HepG2 (cell line): Measurements from ENCODE around the gene LIPT1. TPM values are rescaled to one million over a fixed set of nuclear protein-coding genes. Genes with fewer than 3 reads are reported as not detected.

Source experiments
- GFI1 ChIP-seq: sonication (generic); formaldehyde crosslinking; IDR thresholded peaks from 2 replicates; pipeline ENCODE4 v1.5.0; 2020; ENCODE audit warnings: missing genetic modification reagents, mild to moderate bottlenecking, borderline replicate concordance
- HCFC1 ChIP-seq: fragments of 150-350 bp; IDR thresholded peaks from 2 replicates; pipeline ENCODE4 v1.6.1; 2014; ENCODE audit warnings: low read depth, low read length
- HOXA3 ChIP-seq: sonication (generic); formaldehyde crosslinking; IDR thresholded peaks from 2 replicates; pipeline ENCODE4 v1.5.0; 2020; ENCODE audit warnings: missing genetic modification reagents
- IKZF4 ChIP-seq: sonication (generic); formaldehyde crosslinking; IDR thresholded peaks from 2 replicates; pipeline ENCODE4 v1.5.1; 2020; ENCODE audit warnings: borderline replicate concordance, mild to moderate bottlenecking, low read depth, missing genetic modification reagents; ENCODE audit errors: not compliant biosample characterization
- PTBP1 ChIP-seq: fragments of 200-400 bp; formaldehyde crosslinking; IDR thresholded peaks from 2 replicates; pipeline ENCODE4 v1.6.1; 2018; ENCODE audit warnings: low read length, low read depth; ENCODE audit not compliant: poor library complexity, severe bottlenecking
- RAD21 ChIP-seq: fragments of 450-650 bp; formaldehyde crosslinking; IDR thresholded peaks from 2 replicates; pipeline ENCODE4 v1.5.0; 2020; ENCODE audit warnings: mild to moderate bottlenecking
- SMAD9 ChIP-seq: sonication (generic); formaldehyde crosslinking; IDR thresholded peaks from 2 replicates; pipeline ENCODE4 v1.5.1; 2020; ENCODE audit warnings: mild to moderate bottlenecking, missing genetic modification reagents
- TEAD2 ChIP-seq: sonication (generic); formaldehyde crosslinking; IDR thresholded peaks from 2 replicates; pipeline ENCODE4 v1.9.0; 2021; ENCODE audit warnings: missing genetic modification reagents
- ZNF282 ChIP-seq: fragments of 450-650 bp; IDR thresholded peaks from 2 replicates; pipeline ENCODE4 v1.6.1; 2018; ENCODE audit not compliant: partially characterized antibody
- ZNF30 ChIP-seq: sonication (generic); formaldehyde crosslinking; IDR thresholded peaks from 2 replicates; pipeline ENCODE4 v1.5.0; 2020; ENCODE audit warnings: mild to moderate bottlenecking, missing genetic modification reagents
- ZNF326 ChIP-seq: sonication (generic); formaldehyde crosslinking; IDR thresholded peaks from 2 replicates; pipeline ENCODE4 v1.4.0; 2020; ENCODE audit warnings: missing genetic modification reagents, borderline replicate concordance
- ZNF614 ChIP-seq: IDR thresholded peaks from 2 replicates; pipeline ENCODE4 v1.6.1; 2018; ENCODE audit warnings: missing biosample characterization, missing genetic modification reagents, inconsistent platforms, borderline replicate concordance
- polyA plus RNA-seq, 8 experiments: library from polyadenylated mRNA; depleted of rRNA in 3 of 8; stranded (reverse) in 7 of 8; unstranded in 1 of 8; fragments of >200 nt; fragmentation: Illumina TruSeq in 4 of 8; extraction: Trizol in 4 of 8; gene quantifications; 2 replicates each; pipeline versions ENCODE4 v1.2.1 to v1.2.3, GENCODE V29; 2011 to 2016; ENCODE audit warnings: low read depth in 4 of 8, missing spikeins in 1 of 8, mixed read lengths in 1 of 8; ENCODE audit not compliant: insufficient read depth in 1 of 8
- total RNA-seq, 5 experiments: library from RNA; depleted of rRNA; stranded (reverse); fragments of >200 nt; fragmentation: Illumina TruSeq; extraction: Trizol; gene quantifications; 2 replicates each; pipeline ENCODE4 v1.2.3, GENCODE V29; 2016; ENCODE audit warnings: low read depth in 1 of 5
- TF ChIP-seq, protein P1 (sequence below): sonication (generic); formaldehyde crosslinking; IDR thresholded peaks from 2 replicates; pipeline ENCODE4 v1.4.0; 2020; ENCODE audit warnings: missing genetic modification reagents, low read depth, mild to moderate bottlenecking, borderline replicate concordance
- TF ChIP-seq, protein P2 (sequence below): sonication (generic); formaldehyde crosslinking; IDR thresholded peaks from 2 replicates; pipeline ENCODE4 v1.5.0; 2020; ENCODE audit warnings: missing genetic modification reagents
- TF ChIP-seq, protein P3 (sequence below): sonication (generic); formaldehyde crosslinking; conservative IDR thresholded peaks from 2 replicates; pipeline ENCODE4 v1.8.0; 2022; ENCODE audit warnings: low read depth, missing genetic modification reagents
- TF ChIP-seq, protein P4 (sequence below): sonication (generic); formaldehyde crosslinking; IDR thresholded peaks from 2 replicates; pipeline ENCODE4 v1.4.0; 2020; ENCODE audit warnings: missing genetic modification reagents, borderline replicate concordance
- TF ChIP-seq, protein P5 (sequence below): sonication (generic); formaldehyde crosslinking; IDR thresholded peaks from 2 replicates; pipeline ENCODE4 v1.8.0; 2023; ENCODE audit warnings: mild to moderate bottlenecking, missing genetic modification reagents

Gene LIPT1
- total and polyA plus RNA-seq, 2 of the 13 experiments (the other 11 are each of a cell fraction or from before 2014, with no cell fraction given): 8.0 to 9.6 TPM

DNA sequence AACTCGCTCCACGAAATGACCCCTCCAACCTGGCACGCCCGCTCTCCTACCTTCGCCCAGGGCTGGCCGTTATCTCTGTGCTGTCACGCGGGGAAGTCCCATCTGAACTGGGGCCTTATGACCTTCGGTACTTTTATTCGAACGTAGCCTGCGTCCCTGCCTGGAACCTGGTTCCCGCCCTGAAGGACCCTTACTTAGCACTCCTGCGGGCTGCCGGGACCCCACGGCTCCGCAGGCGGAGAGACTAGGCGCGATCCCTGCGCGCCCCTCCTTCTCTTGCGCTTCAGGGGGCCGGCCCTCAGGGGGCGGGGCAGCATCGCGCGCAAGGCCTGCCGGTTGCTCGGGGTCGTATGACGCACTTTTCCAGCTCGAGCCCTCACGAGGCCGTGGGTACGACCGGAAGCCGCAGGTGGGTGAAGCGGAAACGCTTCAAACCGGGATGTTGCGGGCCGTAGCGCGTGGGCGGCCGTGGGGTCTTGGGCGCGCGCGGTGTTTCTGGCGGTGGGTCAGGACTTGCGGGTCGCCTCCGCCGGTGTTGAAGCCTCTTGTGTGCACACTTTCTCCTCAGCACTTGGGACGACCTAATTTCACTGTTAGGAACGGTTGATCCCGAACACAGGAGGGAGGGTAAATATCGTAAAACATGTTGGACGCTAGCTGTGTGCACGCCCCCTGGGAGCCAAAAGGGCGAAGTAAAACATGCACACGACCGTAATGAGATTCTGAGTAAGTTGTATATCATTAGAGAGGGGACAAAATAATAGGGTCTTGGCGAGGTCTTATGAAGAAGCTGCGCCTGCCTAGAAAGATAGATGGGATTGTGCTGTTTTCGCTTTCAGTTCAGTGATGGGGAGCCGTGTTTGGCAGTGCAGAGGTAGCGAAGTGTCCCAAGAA lies at the start of gene LIPT1, which contains the start of gene TSGA10 (continued):
- TF ChIP-seq, protein P1, sequence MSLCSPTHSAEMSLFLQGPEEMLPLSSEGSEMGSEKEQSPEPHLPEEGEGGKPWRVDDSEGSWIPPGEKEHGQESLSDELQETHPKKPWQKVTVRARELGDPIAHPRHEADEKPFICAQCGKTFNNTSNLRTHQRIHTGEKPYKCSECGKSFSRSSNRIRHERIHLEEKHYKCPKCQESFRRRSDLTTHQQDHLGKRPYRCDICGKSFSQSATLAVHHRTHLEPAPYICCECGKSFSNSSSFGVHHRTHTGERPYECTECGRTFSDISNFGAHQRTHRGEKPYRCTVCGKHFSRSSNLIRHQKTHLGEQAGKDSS: peak; percentile 96
- TF ChIP-seq TEAD2 (CRISPR knock-in tag): 0 out of 2 replicates have a peak, but pooled peaks have one; percentile 44
- peak; percentile 50; the same call in 1 of the 2 replicates for TF ChIP-seq RAD21
- TF ChIP-seq ZNF326 (CRISPR knock-in tag): no peak
- TF ChIP-seq GFI1 (CRISPR knock-in tag): no peak; the same call in 1 of the 2 replicates
- TF ChIP-seq, protein P2, sequence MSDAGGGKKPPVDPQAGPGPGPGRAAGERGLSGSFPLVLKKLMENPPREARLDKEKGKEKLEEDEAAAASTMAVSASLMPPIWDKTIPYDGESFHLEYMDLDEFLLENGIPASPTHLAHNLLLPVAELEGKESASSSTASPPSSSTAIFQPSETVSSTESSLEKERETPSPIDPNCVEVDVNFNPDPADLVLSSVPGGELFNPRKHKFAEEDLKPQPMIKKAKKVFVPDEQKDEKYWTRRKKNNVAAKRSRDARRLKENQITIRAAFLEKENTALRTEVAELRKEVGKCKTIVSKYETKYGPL (CRISPR knock-in tag): no peak
- peak; percentile 62 for TF ChIP-seq HCFC1
- TF ChIP-seq ZNF614 (CRISPR knock-in tag): peak; percentile 95; the same call in 1 of the 2 replicates
- TF ChIP-seq ZNF30 (CRISPR knock-in tag): no peak
- TF ChIP-seq ZNF282: no peak
- peak; percentile 96 for TF ChIP-seq PTBP1
- peak; percentile 99 for TF ChIP-seq HOXA3 (CRISPR knock-in tag)
- TF ChIP-seq SMAD9 (CRISPR knock-in tag): peak; percentile 86
- TF ChIP-seq, protein P3, sequence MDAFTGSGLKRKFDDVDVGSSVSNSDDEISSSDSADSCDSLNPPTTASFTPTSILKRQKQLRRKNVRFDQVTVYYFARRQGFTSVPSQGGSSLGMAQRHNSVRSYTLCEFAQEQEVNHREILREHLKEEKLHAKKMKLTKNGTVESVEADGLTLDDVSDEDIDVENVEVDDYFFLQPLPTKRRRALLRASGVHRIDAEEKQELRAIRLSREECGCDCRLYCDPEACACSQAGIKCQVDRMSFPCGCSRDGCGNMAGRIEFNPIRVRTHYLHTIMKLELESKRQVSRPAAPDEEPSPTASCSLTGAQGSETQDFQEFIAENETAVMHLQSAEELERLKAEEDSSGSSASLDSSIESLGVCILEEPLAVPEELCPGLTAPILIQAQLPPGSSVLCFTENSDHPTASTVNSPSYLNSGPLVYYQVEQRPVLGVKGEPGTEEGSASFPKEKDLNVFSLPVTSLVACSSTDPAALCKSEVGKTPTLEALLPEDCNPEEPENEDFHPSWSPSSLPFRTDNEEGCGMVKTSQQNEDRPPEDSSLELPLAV (CRISPR knock-in tag): no peak
- TF ChIP-seq, protein P4, sequence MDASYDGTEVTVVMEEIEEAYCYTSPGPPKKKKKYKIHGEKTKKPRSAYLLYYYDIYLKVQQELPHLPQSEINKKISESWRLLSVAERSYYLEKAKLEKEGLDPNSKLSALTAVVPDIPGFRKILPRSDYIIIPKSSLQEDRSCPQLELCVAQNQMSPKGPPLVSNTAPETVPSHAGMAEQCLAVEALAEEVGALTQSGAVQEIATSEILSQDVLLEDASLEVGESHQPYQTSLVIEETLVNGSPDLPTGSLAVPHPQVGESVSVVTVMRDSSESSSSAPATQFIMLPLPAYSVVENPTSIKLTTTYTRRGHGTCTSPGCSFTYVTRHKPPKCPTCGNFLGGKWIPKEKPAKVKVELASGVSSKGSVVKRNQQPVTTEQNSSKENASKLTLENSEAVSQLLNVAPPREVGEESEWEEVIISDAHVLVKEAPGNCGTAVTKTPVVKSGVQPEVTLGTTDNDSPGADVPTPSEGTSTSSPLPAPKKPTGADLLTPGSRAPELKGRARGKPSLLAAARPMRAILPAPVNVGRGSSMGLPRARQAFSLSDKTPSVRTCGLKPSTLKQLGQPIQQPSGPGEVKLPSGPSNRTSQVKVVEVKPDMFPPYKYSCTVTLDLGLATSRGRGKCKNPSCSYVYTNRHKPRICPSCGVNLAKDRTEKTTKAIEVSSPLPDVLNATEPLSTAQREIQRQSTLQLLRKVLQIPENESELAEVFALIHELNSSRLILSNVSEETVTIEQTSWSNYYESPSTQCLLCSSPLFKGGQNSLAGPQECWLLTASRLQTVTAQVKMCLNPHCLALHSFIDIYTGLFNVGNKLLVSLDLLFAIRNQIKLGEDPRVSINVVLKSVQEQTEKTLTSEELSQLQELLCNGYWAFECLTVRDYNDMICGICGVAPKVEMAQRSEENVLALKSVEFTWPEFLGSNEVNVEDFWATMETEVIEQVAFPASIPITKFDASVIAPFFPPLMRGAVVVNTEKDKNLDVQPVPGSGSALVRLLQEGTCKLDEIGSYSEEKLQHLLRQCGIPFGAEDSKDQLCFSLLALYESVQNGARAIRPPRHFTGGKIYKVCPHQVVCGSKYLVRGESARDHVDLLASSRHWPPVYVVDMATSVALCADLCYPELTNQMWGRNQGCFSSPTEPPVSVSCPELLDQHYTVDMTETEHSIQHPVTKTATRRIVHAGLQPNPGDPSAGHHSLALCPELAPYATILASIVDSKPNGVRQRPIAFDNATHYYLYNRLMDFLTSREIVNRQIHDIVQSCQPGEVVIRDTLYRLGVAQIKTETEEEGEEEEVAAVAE (CRISPR knock-in tag): peak; percentile 90
- peak; percentile 96 for TF ChIP-seq IKZF4
- TF ChIP-seq, protein P5, sequence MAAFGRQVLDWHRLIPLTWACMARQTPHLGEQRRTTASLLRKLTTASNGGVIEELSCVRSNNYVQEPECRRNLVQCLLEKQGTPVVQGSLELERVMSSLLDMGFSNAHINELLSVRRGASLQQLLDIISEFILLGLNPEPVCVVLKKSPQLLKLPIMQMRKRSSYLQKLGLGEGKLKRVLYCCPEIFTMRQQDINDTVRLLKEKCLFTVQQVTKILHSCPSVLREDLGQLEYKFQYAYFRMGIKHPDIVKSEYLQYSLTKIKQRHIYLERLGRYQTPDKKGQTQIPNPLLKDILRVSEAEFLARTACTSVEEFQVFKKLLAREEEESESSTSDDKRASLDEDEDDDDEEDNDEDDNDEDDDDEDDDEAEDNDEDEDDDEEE (CRISPR knock-in tag): peak; percentile 97
